Karpas-422 (cell line): ENCODE measurements around the gene MGAT4D. TPM values are rescaled to one million over a fixed set of nuclear protein-coding genes. Genes with fewer than 3 reads are reported as not detected.
"Not testable (repeated sequence)": the region's sequence is repeated elsewhere in the genome, so short reads cannot be mapped to it uniquely, and the experiment has no call there.

Experiments used
- DNase-seq: peaks from one replicate; pipeline ENCODE4 v3.0.0-alpha.2; 2015
- H2AFZ ChIP-seq: fragments of 200-600 bp; sonication (generic); 2 replicates; pipeline ENCODE4 v1.6.1; 2014; ENCODE audit warnings: antibody characterized with exemption, low read length, mixed read lengths
- H3K27ac ChIP-seq: fragments of 200-600 bp; sonication (generic); 2 replicates; pipeline ENCODE4 v1.5.1; 2014; ENCODE audit warnings: mild to moderate bottlenecking, low read length, moderate library complexity
- H3K27me3 ChIP-seq: fragments of 200-600 bp; sonication (generic); 2 replicates; pipeline ENCODE4 v1.6.1; 2014; ENCODE audit warnings: low read length, mixed read lengths
- H3K36me3 ChIP-seq: fragments of 200-600 bp; sonication (generic); 2 replicates; pipeline ENCODE4 v1.6.1; 2014; ENCODE audit warnings: low read length, mixed read lengths; ENCODE audit not compliant: insufficient read depth
- H3K4me1 ChIP-seq: fragments of 200-600 bp; sonication (generic); 2 replicates; pipeline ENCODE4 v1.6.1; 2014; ENCODE audit warnings: mild to moderate bottlenecking, low read length, mixed read lengths
- H3K4me2 ChIP-seq: fragments of 200-600 bp; sonication (generic); 2 replicates; pipeline ENCODE4 v1.6.1; 2014; ENCODE audit warnings: low read length, low read depth, mild to moderate bottlenecking; ENCODE audit not compliant: poor library complexity, severe bottlenecking
- H3K4me3 ChIP-seq: fragments of 200-600 bp; sonication (generic); 2 replicates; pipeline ENCODE4 v1.5.1; 2014; ENCODE audit warnings: mild to moderate bottlenecking, antibody characterized with exemption, low read length, mixed read lengths
- H3K79me2 ChIP-seq: fragments of 200-600 bp; sonication (generic); 2 replicates; pipeline ENCODE4 v1.6.1; 2014; ENCODE audit warnings: mild to moderate bottlenecking, low read length, mixed read lengths
- H3K9ac ChIP-seq: fragments of 200-600 bp; sonication (generic); 2 replicates; pipeline ENCODE4 v1.6.0; 2014; ENCODE audit warnings: low read length
- H3K9me2 ChIP-seq: fragments of 200-600 bp; sonication (generic), shearing (Covaris generic); replicated peaks from 2 replicates; pipeline ENCODE4 v1.6.0; 2014; ENCODE audit warnings: mild to moderate bottlenecking, low read length, moderate library complexity; ENCODE audit not compliant: insufficient read depth
- H3K9me3 ChIP-seq: fragments of 300-700, 200-600 bp; sonication (generic); 2 replicates; pipeline ENCODE4 v1.6.1; 2014; ENCODE audit warnings: low read length, mixed read lengths
- H4K20me1 ChIP-seq: fragments of 200-600 bp; sonication (generic); 2 replicates; pipeline ENCODE4 v1.6.1; 2014; ENCODE audit warnings: mild to moderate bottlenecking, antibody characterized with exemption, low read length, low read depth; ENCODE audit not compliant: insufficient read depth
- total RNA-seq: library from RNA; depleted of rRNA; stranded (reverse); fragments of >200 nt; shearing (Covaris generic); gene quantifications from 2 replicates; pipeline ENCODE4 v1.2.3, GENCODE V29; 2014; ENCODE audit warnings: low replicate concordance; rRNA removed

Gene MGAT4D
- not detected in 2 replicates for total RNA-seq

DNA sequence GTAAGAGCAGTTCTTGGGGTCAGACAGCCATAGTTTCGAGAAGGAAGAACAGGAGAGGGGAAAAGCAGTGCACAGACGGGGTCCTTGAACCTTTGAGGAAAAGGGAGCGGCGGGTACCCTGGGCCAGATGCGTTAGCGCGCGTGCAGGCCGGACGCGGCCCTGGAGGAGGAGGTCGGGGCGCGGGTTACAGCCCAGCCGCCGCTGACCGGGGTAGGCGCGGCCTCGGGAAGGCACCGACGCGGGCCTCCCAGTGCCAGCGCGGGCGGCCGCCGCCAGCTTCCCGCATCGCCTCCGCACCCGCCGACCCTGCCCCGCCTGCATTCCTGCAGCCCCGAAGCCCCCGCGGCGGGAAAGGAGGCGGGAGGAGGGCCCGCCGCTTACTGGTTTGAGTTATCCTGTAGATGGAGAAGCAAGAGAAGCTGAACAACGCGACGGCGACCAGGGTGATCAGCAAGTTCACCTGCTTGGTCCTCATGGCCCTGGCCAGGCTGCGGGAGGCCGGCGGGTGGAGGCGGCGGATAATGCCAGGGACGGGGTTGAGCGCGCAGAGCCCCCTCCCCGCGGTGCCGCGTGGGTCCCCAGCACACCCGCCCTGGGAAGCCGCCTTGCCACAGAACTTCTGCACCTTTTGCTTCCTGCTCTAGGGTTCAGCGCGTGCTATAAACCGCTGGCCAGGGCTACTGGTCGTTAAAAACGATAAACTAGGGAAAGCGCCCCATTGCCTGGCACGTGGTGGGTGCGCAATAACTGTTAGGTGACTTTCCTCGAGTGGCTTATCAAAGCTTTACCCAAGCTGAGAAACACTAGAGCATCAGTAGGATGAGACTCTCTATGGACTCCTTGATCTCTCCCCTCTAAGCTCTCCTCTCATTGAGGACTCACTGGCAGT lies at the start of gene MGAT4D:
TSS of gene MGAT4D (minus strand) at position 547 of the 890 bp plus-strand sequence. CDS start at position 476, 71 bp downstream.
- Histone ChIP-seq H3K4me1 (no peaks in the 10 kb centered on the region), H3K36me3 (no peaks in the 10 kb centered on the region), H3K79me2 (no peaks in the 10 kb centered on the region), H3K9me2 (no peaks in the 10 kb centered on the region), H3K27me3 (no peaks in the 10 kb centered on the region), H3K4me2 (no peak within 1 kb of the TSS), H2AFZ (no peak within 1 kb of the TSS), H4K20me1 (no peaks in the 10 kb centered on the region), H3K9me3 (no peaks in the 10 kb centered on the region), H3K9ac (no peak within 1 kb of the TSS), H3K4me3 (no peak within 1 kb of the TSS), H3K27ac (no peak within 1 kb of the TSS)
- no peak for DNase-seq

DNA sequence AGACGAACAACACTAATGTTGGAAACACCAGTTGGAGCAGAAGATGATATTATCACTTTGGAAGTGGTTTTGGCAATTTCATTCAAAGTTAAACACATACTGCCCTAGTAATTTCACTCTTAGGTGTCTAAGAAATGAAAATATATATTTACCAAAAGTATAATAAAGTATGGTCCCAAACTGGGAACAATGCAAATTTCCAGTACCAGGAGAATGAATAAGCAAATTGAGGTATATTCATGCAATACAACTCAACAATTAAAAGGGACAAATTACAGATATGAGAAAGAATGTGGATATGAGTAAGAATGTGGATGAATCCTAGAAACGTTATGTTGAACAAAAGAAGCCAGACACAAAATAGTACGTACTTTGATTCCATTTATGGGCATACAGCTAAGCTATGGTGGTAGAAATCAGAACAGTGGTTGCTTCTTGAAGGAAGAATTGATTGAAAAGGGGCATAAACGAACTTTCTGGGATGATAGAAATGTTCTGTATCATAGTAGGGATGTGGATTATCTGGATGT lies 35.9 kb upstream of the MGAT4D start:
- no peak overlapping the region for H3K4me3 ChIP-seq
- H3K9me2 ChIP-seq = no peaks in the 10 kb centered on the region
- H2AFZ ChIP-seq = no peak overlapping the region
- H4K20me1 ChIP-seq = no peaks in the 10 kb centered on the region
- H3K27me3 ChIP-seq = no peaks in the 10 kb centered on the region
- no peak for DNase-seq
- no peak overlapping the region for H3K27ac ChIP-seq
- H3K9me3 ChIP-seq = no peaks in the 10 kb centered on the region
- no peaks in the 10 kb centered on the region for H3K4me1 ChIP-seq
- H3K9ac ChIP-seq = no peak overlapping the region
- no peak overlapping the region for H3K4me2 ChIP-seq
- H3K36me3 ChIP-seq = peaks cover 10% of the 10 kb centered on the region; the same call in 1 of the 2 replicates
- no peaks in the 10 kb centered on the region for H3K79me2 ChIP-seq

DNA sequence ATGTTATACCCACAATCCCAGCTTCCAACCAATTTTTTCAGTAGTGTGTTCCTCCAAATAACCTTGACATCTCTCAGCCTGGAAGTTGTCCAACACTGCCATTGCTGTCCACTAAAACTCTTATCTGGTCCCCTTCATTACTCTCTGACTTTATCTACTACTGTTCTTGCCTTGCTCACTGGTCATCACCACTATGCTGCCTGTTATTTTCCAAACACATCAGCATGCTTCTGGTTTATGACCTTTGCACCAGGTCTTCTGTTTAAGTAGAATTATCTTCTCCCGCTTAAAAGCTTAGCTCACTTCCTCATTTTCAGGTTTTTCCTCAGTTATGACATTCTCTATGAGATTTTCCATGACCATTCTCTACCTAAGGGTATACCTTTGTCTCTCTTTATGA lies 31.3 kb upstream of the MGAT4D start:
- H3K4me2 ChIP-seq = no peak overlapping the region
- no peak overlapping the region for H3K9ac ChIP-seq
- H3K9me2 ChIP-seq = no peaks in the 10 kb centered on the region

DNA sequence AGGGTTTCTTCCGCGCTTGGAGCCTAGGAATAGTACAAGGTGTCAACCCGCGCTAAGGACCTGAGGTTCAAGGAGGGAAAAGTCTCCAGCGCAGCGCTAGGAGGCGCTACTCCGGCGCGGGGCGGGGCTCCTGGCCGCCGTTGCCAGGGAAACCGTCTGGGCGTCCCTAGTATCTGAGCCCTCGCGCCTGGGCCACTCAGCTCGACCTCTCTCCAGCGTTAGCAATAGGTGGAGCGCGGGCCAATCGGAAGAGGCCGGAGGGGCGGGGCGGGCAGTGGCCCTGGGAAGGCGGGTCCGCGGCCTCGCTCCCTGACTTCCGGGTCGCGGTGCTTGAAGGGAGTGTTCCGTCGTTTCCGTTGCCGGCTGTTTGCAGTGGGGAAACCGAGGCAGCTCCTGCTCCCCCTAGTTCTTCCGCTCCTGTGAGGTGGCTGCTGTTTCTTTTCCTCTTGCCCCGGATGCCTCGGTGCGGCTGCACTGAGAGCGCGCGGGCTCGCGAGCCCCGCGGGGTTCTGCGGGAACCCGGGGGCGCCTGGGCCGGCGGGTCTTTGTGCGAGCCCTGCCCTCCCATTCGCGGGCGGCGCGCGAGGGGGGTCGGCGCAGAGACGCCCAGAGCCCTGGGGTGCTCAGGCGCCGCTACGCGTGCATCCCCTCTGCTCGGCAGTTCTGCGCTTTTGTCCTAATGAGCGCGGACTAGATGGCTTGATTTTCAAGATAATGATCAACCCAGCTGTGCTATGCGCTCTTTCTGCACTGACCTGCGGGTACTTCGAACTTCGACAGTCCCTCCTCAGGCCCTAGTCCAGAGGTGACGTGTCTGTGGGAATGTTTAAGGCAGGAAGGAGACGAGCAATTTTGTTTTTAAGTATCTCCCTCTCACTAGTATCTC lies 26.0 kb upstream of the MGAT4D start, which contains the start of gene ELMOD2:
TSS of gene ELMOD2 (plus strand) at position 312 of the 886 bp plus-strand sequence. CDS start 1,261 bp downstream, outside the sequence.
- Histone ChIP-seq H3K9me2 (0 out of 2 replicates have a peak, but pooled peaks cover 5% of the 10 kb centered on the region), H4K20me1 (no peaks in the 10 kb centered on the region), H3K9ac (peak within 1 kb of the TSS; percentile 85), H3K27me3 (no peaks in the 10 kb centered on the region), H3K9me3 (no peaks in the 10 kb centered on the region), H3K36me3 (peaks cover 20% of the 10 kb centered on the region), H2AFZ (peak within 1 kb of the TSS; percentile 86), H3K4me2 (peak within 1 kb of the TSS; percentile 84), H3K4me3 (peak within 1 kb of the TSS; percentile 90), H3K4me1 (peaks cover 18% of the 10 kb centered on the region), H3K79me2 (peaks cover 32% of the 10 kb centered on the region), H3K27ac (peak within 1 kb of the TSS; percentile 46; the same call in 1 of the 2 replicates)
- DNase-seq = peak; percentile 99

More for the DNA sequence above, 31.3 kb upstream of the MGAT4D start:
- no peaks in the 10 kb centered on the region for H3K9me3 ChIP-seq
- H3K27me3 ChIP-seq = no peaks in the 10 kb centered on the region
- peaks cover 12% of the 10 kb centered on the region for H3K4me1 ChIP-seq
- no peaks in the 10 kb centered on the region for H4K20me1 ChIP-seq
- no peak overlapping the region for H3K4me3 ChIP-seq
- peaks cover 20% of the 10 kb centered on the region for H3K36me3 ChIP-seq
- peaks cover 29% of the 10 kb centered on the region for H3K79me2 ChIP-seq
- H2AFZ ChIP-seq = no peak overlapping the region
- no peak overlapping the region for H3K27ac ChIP-seq
- DNase-seq = no peak

DNA sequence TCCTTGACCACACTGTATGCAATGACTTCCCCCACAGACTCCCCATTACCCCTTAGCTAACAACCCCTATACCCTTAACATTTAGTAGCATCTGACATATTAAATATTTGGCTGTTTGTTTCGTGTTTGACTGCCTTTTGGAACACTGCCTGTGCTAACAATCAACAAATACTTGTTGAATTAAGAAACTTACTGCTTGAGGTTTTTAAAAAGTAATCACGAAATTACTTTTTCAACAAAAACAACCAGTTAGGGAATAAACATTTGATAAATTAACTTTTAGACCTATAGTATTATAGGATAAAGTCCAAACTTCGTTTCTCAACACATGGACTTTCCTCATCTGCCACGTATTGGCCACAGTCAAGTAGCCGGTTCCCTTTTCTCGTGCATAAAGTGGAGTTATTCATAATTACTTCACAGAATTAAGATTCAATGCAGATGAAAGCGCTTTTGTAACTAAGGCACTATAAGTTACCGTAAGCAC lies 25.3 kb upstream of the MGAT4D start:
- Histone ChIP-seq H3K9me2 (0 out of 2 replicates have a peak, but pooled peaks cover 5% of the 10 kb centered on the region), H3K9ac (0 out of 2 replicates have a peak overlapping the region, but pooled peaks have one; percentile 23), H4K20me1 (no peaks in the 10 kb centered on the region), H3K79me2 (peaks cover 32% of the 10 kb centered on the region), H3K27me3 (no peaks in the 10 kb centered on the region), H3K4me2 (peak overlapping the region; percentile 64), H3K9me3 (no peaks in the 10 kb centered on the region), H3K4me1 (peaks cover 18% of the 10 kb centered on the region), H3K4me3 (peak overlapping the region; percentile 43), H3K36me3 (peaks cover 20% of the 10 kb centered on the region), H2AFZ (peak overlapping the region; percentile 86), H3K27ac (no peak overlapping the region)
- no peak for DNase-seq

DNA sequence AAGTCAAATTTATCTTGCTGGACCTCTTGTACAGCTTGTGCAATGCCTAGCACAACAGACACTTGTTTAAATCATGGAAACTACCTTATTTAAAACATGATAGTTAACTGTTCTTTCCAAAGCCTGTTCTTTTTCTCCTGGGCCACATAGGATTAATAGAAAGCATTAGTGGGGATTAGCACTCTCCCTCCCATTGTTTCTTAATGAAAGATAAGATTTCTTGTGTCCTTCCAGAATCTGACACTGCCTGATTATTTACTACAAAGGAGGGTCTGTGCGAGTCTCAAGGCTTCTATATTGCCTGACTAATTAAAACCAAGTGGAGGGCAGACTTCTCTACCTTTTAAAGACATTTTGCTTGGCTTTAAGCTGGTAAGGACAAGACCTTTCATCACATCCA lies 17.3 kb upstream of the MGAT4D start:
- Histone ChIP-seq H3K4me1 (no peaks in the 10 kb centered on the region), H3K9ac (no peak overlapping the region), H3K4me3 (no peak overlapping the region), H2AFZ (no peak overlapping the region), H3K9me3 (no peaks in the 10 kb centered on the region), H3K36me3 (no peaks in the 10 kb centered on the region), H3K27me3 (no peaks in the 10 kb centered on the region), H3K4me2 (no peak overlapping the region), H3K9me2 (no peaks in the 10 kb centered on the region), H3K27ac (no peak overlapping the region), H4K20me1 (no peaks in the 10 kb centered on the region), H3K79me2 (no peaks in the 10 kb centered on the region)
- DNase-seq = no peak

DNA sequence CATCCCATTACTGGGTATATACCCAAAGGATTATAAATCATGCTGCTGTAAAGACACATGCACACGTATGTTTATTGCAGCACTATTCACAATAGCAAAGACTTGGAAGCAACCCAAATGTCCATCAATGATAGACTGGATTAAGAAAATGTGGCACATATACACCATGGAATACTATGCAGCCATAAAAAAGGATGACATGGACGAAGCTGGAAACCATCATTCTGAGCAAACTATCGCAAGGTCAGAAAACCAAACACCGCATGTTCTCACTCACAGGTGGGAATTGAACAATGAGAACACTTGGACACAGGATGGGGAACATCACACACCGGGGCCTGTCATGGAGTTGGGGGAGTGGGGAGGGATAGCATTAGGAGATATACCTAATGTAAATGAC lies 15.7 kb upstream of the MGAT4D start:
- H3K4me2 ChIP-seq, H3K27ac ChIP-seq, DNase-seq, H3K9me2 ChIP-seq, H3K36me3 ChIP-seq, H4K20me1 ChIP-seq, H3K27me3 ChIP-seq, H3K9me3 ChIP-seq, H3K4me1 ChIP-seq, H3K4me3 ChIP-seq, H2AFZ ChIP-seq, H3K9ac ChIP-seq, H3K79me2 ChIP-seq: not testable (repeated sequence)
